SJCRH30 (cell line): ENCODE results near the gene SYK. TPM values are rescaled to one million over a fixed set of nuclear protein-coding genes. Genes with fewer than 3 reads are reported as not detected.
A peak's percentile ranks its signal among the peaks of the same experiment; 100 is the strongest.
"Not testable (repeated sequence)": the region's sequence is repeated elsewhere in the genome, so short reads cannot be mapped to it uniquely, and the experiment has no call there.

ENCODE experiments used
- DNase-seq, 2 experiments: peaks; one replicate each; pipeline ENCODE4 v3.0.0-alpha.2; 2015 to 2020
- H3K27ac ChIP-seq: fragments of 250-450 bp; sonication (Bioruptor Pico); 2 replicates; pipeline ENCODE4 v1.5.1; 2020; ENCODE audit warnings: mild to moderate bottlenecking, moderate library complexity
- H3K27me3 ChIP-seq: fragments of 250-450 bp; sonication (Bioruptor Pico); 2 replicates; pipeline ENCODE4 v1.5.1; 2020; ENCODE audit warnings: mild to moderate bottlenecking, moderate library complexity
- H3K36me3 ChIP-seq: fragments of 250-450 bp; sonication (Bioruptor Pico); 2 replicates; pipeline ENCODE4 v1.5.1; 2020; ENCODE audit warnings: mild to moderate bottlenecking, moderate library complexity
- H3K4me1 ChIP-seq: fragments of 250-450 bp; sonication (Bioruptor Pico); 2 replicates; pipeline ENCODE4 v1.5.1; 2020; ENCODE audit warnings: mild to moderate bottlenecking, moderate library complexity
- H3K4me3 ChIP-seq: fragments of 250-450 bp; sonication (Bioruptor Pico); 2 replicates; pipeline ENCODE4 v1.5.1; 2020; ENCODE audit warnings: mild to moderate bottlenecking, moderate library complexity
- H3K9me3 ChIP-seq: fragments of 250-450 bp; sonication (Bioruptor Pico); replicated peaks from 2 replicates; pipeline ENCODE4 v1.5.1; 2020; ENCODE audit warnings: mild to moderate bottlenecking, moderate library complexity
- total RNA-seq: library from RNA; depleted of rRNA; stranded (reverse); fragments of >200 nt; shearing (Covaris generic); gene quantifications from 2 replicates; pipeline ENCODE4 v1.2.3, GENCODE V29; 2014

SYK gene
- total RNA-seq, 1 experiment from 2014 or later = not detected

GRCh38 chr9:90783964-90784363 lies 17.7 kb upstream of the SYK start:
- Histone ChIP-seq H3K4me1 (peaks cover 6% of the 10 kb centered on the region), H3K9me3 (no peaks in the 10 kb centered on the region), H3K27me3 (no peaks in the 10 kb centered on the region), H3K36me3 (no peaks in the 10 kb centered on the region), H3K4me3 (no peak overlapping the region), H3K27ac (no peak overlapping the region)
- DNase-seq = no peak

GRCh38 chr9:90787771-90788460 lies 13.7 kb upstream of the SYK start:
- H3K36me3 ChIP-seq = no peaks in the 10 kb centered on the region
- no peaks in the 10 kb centered on the region for H3K9me3 ChIP-seq
- no peak overlapping the region for H3K4me3 ChIP-seq
- no peaks in the 10 kb centered on the region; the same call in 1 of the 2 replicates for H3K4me1 ChIP-seq
- DNase-seq = no peak
- H3K27ac ChIP-seq = no peak overlapping the region
- no peaks in the 10 kb centered on the region for H3K27me3 ChIP-seq

GRCh38 chr9:90788527-90788926 lies 13.1 kb upstream of the SYK start:
- not testable (repeated sequence) for H3K27me3 ChIP-seq, DNase-seq, H3K27ac ChIP-seq, H3K4me3 ChIP-seq, H3K9me3 ChIP-seq, H3K36me3 ChIP-seq, H3K4me1 ChIP-seq

GRCh38 chr9:90789408-90789807 lies 12.2 kb upstream of the SYK start:
- no peak overlapping the region for H3K27ac ChIP-seq
- no peaks in the 10 kb centered on the region; the same call in 1 of the 2 replicates for H3K4me1 ChIP-seq
- no peak overlapping the region for H3K4me3 ChIP-seq
- no peaks in the 10 kb centered on the region for H3K9me3 ChIP-seq
- DNase-seq = no peak
- no peaks in the 10 kb centered on the region for H3K36me3 ChIP-seq
- no peaks in the 10 kb centered on the region for H3K27me3 ChIP-seq

- Histone ChIP-seq H3K4me1 (no peaks in the 10 kb centered on the region; the same call in 1 of the 2 replicates), H3K9me3 (no peaks in the 10 kb centered on the region), H3K27ac (no peak overlapping the region), H3K36me3 (no peaks in the 10 kb centered on the region), H3K4me3 (no peak overlapping the region), H3K27me3 (no peaks in the 10 kb centered on the region)
- DNase-seq = peak; percentile 17 to 51
These were observed 11.8 kb upstream of the SYK start for GRCh38 chr9:90789862-90790261.

GRCh38 chr9:90793024-90793423 lies 8.6 kb upstream of the SYK start:
- H3K9me3 ChIP-seq, H3K27me3 ChIP-seq, H3K4me1 ChIP-seq, DNase-seq, H3K4me3 ChIP-seq, H3K36me3 ChIP-seq, H3K27ac ChIP-seq: not testable (repeated sequence)

GRCh38 chr9:90793729-90794128 lies 7.9 kb upstream of the SYK start:
- no peaks in the 10 kb centered on the region for H3K4me1 ChIP-seq
- H3K9me3 ChIP-seq = no peaks in the 10 kb centered on the region
- no peak overlapping the region for H3K4me3 ChIP-seq
- no peaks in the 10 kb centered on the region; the same call in 1 of the 2 replicates for H3K27me3 ChIP-seq
- no peak for DNase-seq
- no peaks in the 10 kb centered on the region for H3K36me3 ChIP-seq
- no peak overlapping the region for H3K27ac ChIP-seq

- Histone ChIP-seq H3K4me3 (no peak overlapping the region), H3K36me3 (no peaks in the 10 kb centered on the region), H3K4me1 (no peaks in the 10 kb centered on the region), H3K27me3 (no peaks in the 10 kb centered on the region; the same call in 1 of the 2 replicates), H3K27ac (no peak overlapping the region), H3K9me3 (no peaks in the 10 kb centered on the region)
- no peak for DNase-seq
These were observed 6.5 kb upstream of the SYK start for GRCh38 chr9:90795084-90795483.

GRCh38 chr9:90795871-90796317 lies 5.7 kb upstream of the SYK start:
- no peak overlapping the region for H3K4me3 ChIP-seq
- H3K36me3 ChIP-seq = no peaks in the 10 kb centered on the region
- no peaks in the 10 kb centered on the region for H3K9me3 ChIP-seq
- no peak overlapping the region for H3K27ac ChIP-seq
- H3K4me1 ChIP-seq = no peaks in the 10 kb centered on the region
- H3K27me3 ChIP-seq = no peaks in the 10 kb centered on the region; the same call in 1 of the 2 replicates
- no peak for DNase-seq

- Histone ChIP-seq H3K27me3 (no peaks in the 10 kb centered on the region; the same call in 1 of the 2 replicates), H3K27ac (no peak overlapping the region), H3K4me1 (no peaks in the 10 kb centered on the region), H3K4me3 (no peak overlapping the region), H3K36me3 (no peaks in the 10 kb centered on the region), H3K9me3 (0 out of 2 replicates have a peak, but pooled peaks cover 2% of the 10 kb centered on the region)
- no peak for DNase-seq
These were observed 2.3 kb upstream of the SYK start for GRCh38 chr9:90799271-90799852.

- DNase-seq = no peak
- no peaks in the 10 kb centered on the region for H3K36me3 ChIP-seq
- no peak overlapping the region for H3K27ac ChIP-seq
- H3K27me3 ChIP-seq = no peaks in the 10 kb centered on the region
- H3K4me3 ChIP-seq = no peak overlapping the region
- no peaks in the 10 kb centered on the region for H3K4me1 ChIP-seq
- H3K9me3 ChIP-seq = 0 out of 2 replicates have a peak, but pooled peaks cover 2% of the 10 kb centered on the region
These were observed 329 bp downstream of the SYK start for GRCh38 chr9:90801973-90802322.

- no peak for DNase-seq
- H3K27me3 ChIP-seq = no peaks in the 10 kb centered on the region
- H3K27ac ChIP-seq = no peak overlapping the region
- H3K4me1 ChIP-seq = no peaks in the 10 kb centered on the region
- H3K9me3 ChIP-seq = 0 out of 2 replicates have a peak, but pooled peaks cover 2% of the 10 kb centered on the region
- H3K36me3 ChIP-seq = no peaks in the 10 kb centered on the region
- H3K4me3 ChIP-seq = no peak overlapping the region
These were observed 867 bp downstream of the SYK start for GRCh38 chr9:90802386-90802985.

GRCh38 chr9:90803860-90804593 lies 2.4 kb downstream of the SYK start:
- no peak for DNase-seq
- H3K27ac ChIP-seq = no peak overlapping the region
- no peak overlapping the region for H3K4me3 ChIP-seq
- H3K27me3 ChIP-seq = no peaks in the 10 kb centered on the region
- H3K36me3 ChIP-seq = no peaks in the 10 kb centered on the region
- 0 out of 2 replicates have a peak, but pooled peaks cover 2% of the 10 kb centered on the region for H3K9me3 ChIP-seq
- H3K4me1 ChIP-seq = no peaks in the 10 kb centered on the region

- Histone ChIP-seq H3K9me3 (0 out of 2 replicates have a peak, but pooled peaks cover 2% of the 10 kb centered on the region), H3K36me3 (no peaks in the 10 kb centered on the region), H3K27me3 (no peaks in the 10 kb centered on the region), H3K27ac (no peak overlapping the region), H3K4me3 (no peak overlapping the region), H3K4me1 (no peaks in the 10 kb centered on the region)
- peak in 1 of 2 experiments; percentile 24 for DNase-seq
These were observed 3.7 kb downstream of the SYK start for GRCh38 chr9:90805006-90805996.
